Cerebellar nuclear complex (tissue), 1 donor: ENCODE results near the gene GABBR1.

Experiments
- DNase-seq, 2 experiments: peaks; one replicate each; lab custom pipeline; 2025; lab: John Stamatoyannopoulos, UW

GABBR1 gene

GRCh38 chr6:29566856-29567255 lies 66.1 kb downstream of the GABBR1 start:
- no peak for DNase-seq

- no peak for DNase-seq
Measured at GRCh38 chr6:29564875-29565274, 68.1 kb downstream of the GABBR1 start.

- no peak for DNase-seq
Measured at GRCh38 chr6:29563435-29563965, 69.5 kb downstream of the GABBR1 start.

DNA sequence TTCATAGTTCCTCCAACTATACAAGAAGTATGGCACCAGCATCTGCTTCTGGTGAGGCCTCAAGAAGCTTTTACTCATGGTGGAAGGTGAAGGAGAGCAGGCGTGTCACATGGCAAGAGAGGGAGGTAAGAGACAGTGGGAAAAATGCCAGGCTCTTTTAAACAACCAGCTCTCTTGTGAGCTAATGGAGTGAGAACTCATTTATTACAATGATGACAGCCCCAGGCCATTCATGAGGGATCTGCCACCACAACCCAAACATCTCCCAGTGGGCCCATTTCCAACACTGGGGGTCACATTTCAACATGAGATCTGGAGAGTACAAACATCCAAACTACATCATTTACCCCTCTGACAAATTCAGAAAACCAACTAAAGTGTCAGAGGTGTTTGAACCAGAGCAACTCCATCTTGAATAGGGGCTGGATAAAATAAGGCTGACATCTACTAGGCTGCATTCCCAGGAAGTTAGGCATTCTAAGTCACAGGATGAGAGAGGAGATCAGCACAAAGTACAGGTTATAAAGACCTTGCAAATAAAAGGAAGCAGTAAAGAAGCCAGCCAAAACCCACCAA lies 71.3 kb downstream of the GABBR1 start:
- no peak for DNase-seq

DNA sequence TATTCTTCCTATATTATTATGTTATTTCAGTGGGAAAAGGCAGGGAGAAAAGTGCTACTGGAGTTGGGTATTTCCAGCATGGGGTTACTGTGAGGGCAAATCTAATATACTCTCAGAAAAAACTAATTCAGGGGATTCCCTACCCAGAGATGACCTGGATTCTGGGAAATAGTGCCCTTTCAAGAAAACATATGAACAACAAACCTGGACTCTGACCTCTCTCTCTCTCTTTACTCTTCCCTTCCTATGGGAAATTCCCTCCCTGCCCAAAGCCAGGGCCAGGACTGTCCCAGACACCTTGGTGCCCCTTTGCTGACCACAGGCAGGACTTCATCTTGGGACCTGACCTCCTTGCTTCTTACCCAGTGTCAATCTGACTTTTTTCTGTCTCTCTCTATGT lies 71.9 kb downstream of the GABBR1 start:
- DNase-seq, result no peak

GRCh38 chr6:29559524-29560287 lies 73.3 kb downstream of the GABBR1 start, which contains the start of gene UBD:
TSS of gene UBD (minus strand) at chr6:29559732. CDS start at chr6:29559701, 31 bp downstream.
- no peak for DNase-seq

GRCh38 chr6:29558439-29559079 lies 74.4 kb downstream of the GABBR1 start:
- DNase-seq, result no peak

GRCh38 chr6:29557320-29557719 lies 75.7 kb downstream of the GABBR1 start:
- no peak for DNase-seq

- DNase-seq, result no peak
Measured at GRCh38 chr6:29554764-29555163, 78.2 kb downstream of the GABBR1 start.

GRCh38 chr6:29553268-29554057 lies 79.5 kb downstream of the GABBR1 start:
- no peak for DNase-seq

- no peak for DNase-seq
Measured at GRCh38 chr6:29552512-29553051, 80.4 kb downstream of the GABBR1 start.

DNA sequence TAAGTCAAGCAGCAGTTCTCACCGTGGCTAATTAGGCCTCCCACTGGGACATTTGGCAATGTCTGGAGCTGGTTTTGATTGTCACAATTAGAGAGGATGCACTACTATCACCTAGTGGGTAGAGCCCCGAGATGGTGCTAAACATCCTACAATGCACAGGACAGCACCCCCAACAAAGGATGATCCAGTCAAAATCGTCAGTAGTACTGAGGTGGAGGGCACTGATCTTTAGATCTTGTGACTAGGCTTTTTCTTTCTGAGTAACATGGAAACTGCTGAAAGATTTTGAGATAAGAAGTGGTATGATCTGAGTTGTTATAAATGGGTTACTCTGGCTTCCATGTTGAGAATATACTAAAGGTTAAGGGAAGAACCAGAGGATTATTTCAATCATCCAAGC lies 85.4 kb downstream of the GABBR1 start:
- no peak for DNase-seq

- DNase-seq, result no peak
Measured at GRCh38 chr6:29537714-29538403, 95.1 kb downstream of the GABBR1 start.

- DNase-seq, result no peak
Measured at GRCh38 chr6:29532320-29532951, 100.5 kb downstream of the GABBR1 start.

- no peak for DNase-seq
Measured at GRCh38 chr6:29531668-29532067, 101.3 kb downstream of the GABBR1 start.

- DNase-seq, result no peak
Measured at GRCh38 chr6:29530671-29531310, 102.2 kb downstream of the GABBR1 start.

DNA sequence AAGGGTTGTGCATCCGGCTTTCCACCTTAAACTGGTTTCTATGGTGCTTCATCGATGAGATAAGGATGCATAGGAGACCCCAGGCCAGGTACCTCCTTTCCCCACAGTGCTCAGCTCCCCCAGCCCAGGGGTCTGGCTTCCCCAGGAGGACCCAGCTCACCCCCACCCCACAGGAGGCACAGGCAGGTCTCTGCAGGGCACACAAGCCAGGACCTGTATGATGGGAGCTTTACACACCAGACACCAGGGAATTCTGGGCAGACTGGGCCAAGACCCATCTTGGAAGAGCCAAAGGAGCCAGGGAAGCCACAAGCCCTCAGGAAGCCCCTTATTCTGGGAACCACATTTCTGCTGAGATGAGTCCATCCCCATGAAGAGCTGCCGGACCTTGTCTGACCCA lies 103.0 kb downstream of the GABBR1 start:
- no peak for DNase-seq

- no peak for DNase-seq
Measured at GRCh38 chr6:29528988-29529560, 103.9 kb downstream of the GABBR1 start.

GRCh38 chr6:29528300-29528931 lies 104.6 kb downstream of the GABBR1 start:
- DNase-seq, result no peak
